GM12878 (cell line): ENCODE measurements around the gene TSHR. TPM values are rescaled to one million over a fixed set of nuclear protein-coding genes. Genes with fewer than 3 reads are reported as not detected.

Source experiments
- ATAC-seq: fragments of 200-7000 bp; cut with Tn5 transposase; 3 replicates; pipeline ENCODE4 v1.9.1; 2020; ENCODE audit warnings: mild to moderate bottlenecking, moderate library complexity
- BruUV-seq: library from RNA; stranded (reverse); fragments of 400-500 nt; replicated peaks from 2 replicates; lab custom pipeline; 2021; lab: Mats Ljungman, UMichigan
- CTCF ChIA-PET: fragments of 300-600 bp; sonication (Branson Sonifier 250); formaldehyde crosslinking; extraction: SDS; loops from one replicate; lab custom pipeline; 2021; ENCODE audit warnings: inconsistent platforms; lab: Yijun Ruan, JAX
- POLR2A ChIA-PET: fragments of 350-600 bp; formaldehyde crosslinking; extraction: SDS; loops from one replicate; lab custom pipeline; 2021; ENCODE audit warnings: inconsistent platforms; lab: Charles Lee
- RAD21 ChIA-PET: fragments of 300-600 bp; sonication (Branson Sonifier 250); formaldehyde crosslinking; loops from one replicate; lab custom pipeline; 2023; ENCODE audit warnings: antibody characterized with exemption; ENCODE audit not compliant: unreplicated experiment; lab: Charles Lee
- SMC1A ChIA-PET: fragments of 300-600 bp; sonication (Branson Sonifier 250); formaldehyde crosslinking; loops from one replicate; lab custom pipeline; 2023; ENCODE audit not compliant: unreplicated experiment, uncharacterized antibody; lab: Charles Lee
- DNase-seq: peaks from one replicate; pipeline ENCODE4 v3.0.0-alpha.2; 2011; ENCODE audit warnings: low read depth, low spot score
- FAIRE-seq: peaks from 3 replicates; lab custom pipeline; 2011; peaks lifted over from hg19 to GRCh38; lab: Jason Lieb, UNC
- H2AFZ ChIP-seq: 2 replicates; pipeline ENCODE4 v1.6.0; 2011; ENCODE audit warnings: low read depth, low read length, control low read depth; ENCODE audit not compliant: control insufficient read depth
- H3K27ac ChIP-seq: 2 replicates; pipeline ENCODE4 v1.5.1; 2011; ENCODE audit warnings: control low read depth; ENCODE audit not compliant: control insufficient read depth, insufficient read depth
- H3K27me3 ChIP-seq, 2 experiments: replicated peaks in 1 of 2; 2 replicates each; pipeline versions ENCODE4 v1.6.0 to v1.6.1; 2011; ENCODE audit warnings: low read length in 1 of 2; ENCODE audit not compliant: control insufficient read depth in 2 of 2, insufficient read depth in 2 of 2
- H3K36me3 ChIP-seq, 2 experiments: 2 replicates each; pipeline ENCODE4 v1.5.1; 2011; ENCODE audit warnings: low read length in 1 of 2; ENCODE audit not compliant: control insufficient read depth in 2 of 2, insufficient read depth in 2 of 2
- H3K4me1 ChIP-seq: 2 replicates; pipeline ENCODE4 v1.6.1; 2011; ENCODE audit warnings: mild to moderate bottlenecking, low read length, moderate library complexity, mixed read lengths; ENCODE audit not compliant: control insufficient read depth, insufficient read depth
- H3K4me2 ChIP-seq: 2 replicates; pipeline ENCODE4 v1.6.0; 2011; ENCODE audit warnings: control low read depth; ENCODE audit not compliant: control insufficient read depth, insufficient read depth
- H3K4me3 ChIP-seq: fragments of 200-600 bp; sonication (generic); 2 replicates; pipeline ENCODE4 v1.5.1; 2016
- H3K79me2 ChIP-seq: 2 replicates; pipeline ENCODE4 v1.6.0; 2011; ENCODE audit warnings: low read length; ENCODE audit not compliant: control insufficient read depth, insufficient read depth
- H3K9ac ChIP-seq: 2 replicates; pipeline ENCODE4 v1.8.0; 2011; ENCODE audit warnings: low read length, control low read depth, mixed read lengths; ENCODE audit not compliant: control insufficient read depth, insufficient read depth
- H3K9me3 ChIP-seq: replicated peaks from 3 replicates; pipeline ENCODE4 v1.5.1; 2011; ENCODE audit warnings: mild to moderate bottlenecking, low read length; ENCODE audit not compliant: control insufficient read depth, insufficient read depth
- H4K20me1 ChIP-seq: 2 replicates; pipeline ENCODE4 v1.6.0; 2011; ENCODE audit not compliant: control insufficient read depth, insufficient read depth
- BCL11A ChIP-seq: IDR thresholded peaks from 2 replicates; pipeline ENCODE4 v1.6.1; 2011; ENCODE audit warnings: low read depth, low read length
- CEBPZ ChIP-seq: fragments of 150-350 bp; IDR thresholded peaks from 2 replicates; pipeline ENCODE4 v1.6.1; 2016; ENCODE audit warnings: low read depth, low read length
- CHD4 ChIP-seq: fragments of 200-600 bp; sonication (generic); IDR thresholded peaks from 2 replicates; pipeline ENCODE4 v1.6.1; 2016; ENCODE audit warnings: mild to moderate bottlenecking
- CREM ChIP-seq: IDR thresholded peaks from 2 replicates; pipeline ENCODE4 v1.6.1; 2014; ENCODE audit warnings: antibody characterized with exemption, low read depth
- HDGF ChIP-seq: fragments of 450-650 bp; IDR thresholded peaks from 2 replicates; pipeline ENCODE4 v1.6.1; 2016; ENCODE audit warnings: antibody characterized with exemption
- IRF3 ChIP-seq: fragments of 450-650 bp; IDR thresholded peaks from 2 replicates; pipeline ENCODE4 v1.6.1; 2014; ENCODE audit warnings: mild to moderate bottlenecking
- NFYA ChIP-seq: IDR thresholded peaks from 2 replicates; pipeline ENCODE4 v1.6.1; 2011; ENCODE audit warnings: low read depth, mild to moderate bottlenecking, low read length, improper control_type of control experiment, borderline replicate concordance
- POLR2AphosphoS5 ChIP-seq: IDR thresholded peaks from 2 replicates; pipeline ENCODE4 v1.6.1; 2011; ENCODE audit warnings: mild to moderate bottlenecking, low read length, inconsistent platforms
- RUNX3 ChIP-seq: IDR thresholded peaks from 2 replicates; pipeline ENCODE4 v1.6.1; 2012; ENCODE audit warnings: low read length, inconsistent platforms
- WGBS: methylation state at CpG from one replicate; pipeline ENCODE4 v1.1.6; 2016; ENCODE audit warnings: low lambda C conversion rate; ENCODE audit not compliant: insufficient replicate concordance, insufficient coverage; ENCODE audit errors: missing lambda C conversion rate; 5-methylcytosine and 5-hydroxymethylcytosine counted together
- in situ Hi-C: fragments of 300-500 bp; cut with MboI; formaldehyde crosslinking; loops from 9 replicates; pipeline ENCODE4 v1.14.3; 2018; ENCODE audit warnings: mixed read lengths
- intact Hi-C: fragments of 100-400 bp; cut with micrococcal nuclease; formaldehyde crosslinking; loops from one replicate; pipeline ENCODE4 v1.14.2; 2022; ENCODE audit not compliant: unreplicated experiment
- polyA plus RNA-seq, 11 experiments: library from polyadenylated mRNA; depleted of rRNA in 4 of 11; unstranded in 6 of 11; stranded (reverse) in 5 of 11; fragments of >200 nt; fragmentation: Nextera tagmentation in 4 of 11; fragmentation: Illumina TruSeq in 1 of 11; extraction: Ambion mirVana in 4 of 11; extraction: Trizol in 1 of 11; gene quantifications; 1 replicate in 1 of 11; 2 replicates in 10 of 11; pipeline versions ENCODE4 v1.2.1 to v1.2.3, GENCODE V29; 2011 to 2016; ENCODE audit warnings: inconsistent platforms in 2 of 11, missing spikeins in 2 of 11, low read depth in 1 of 11
- total RNA-seq, 4 experiments: library from RNA; depleted of rRNA in 3 of 4; stranded (reverse); fragments of >200 nt in 3 of 4; fragmentation: Illumina TruSeq in 1 of 4; extraction: Trizol in 1 of 4; gene quantifications; 2 replicates each; pipeline versions ENCODE4 v1.2.1 to v1.2.3, GENCODE V29; 2013 to 2021

TSHR gene
- total and polyA plus RNA-seq, 10 of the 15 experiments (the other 5 are each of a cell fraction or from before 2014, with no cell fraction given), result 0.06 to 0.31 TPM; not detected in 8

- no peak for TF ChIP-seq CEBPZ
- TF ChIP-seq RUNX3, result no peak
- no peak for TF ChIP-seq POLR2AphosphoS5
Observed at GRCh38 chr14:81103443-81103842, 148.0 kb downstream of the TSHR start (continued).

- FAIRE-seq (no peak), DNase-seq (no peak), ATAC-seq (no peak)
- Histone ChIP-seq H3K79me2 (no peaks in the 10 kb centered on the region), H3K4me2 (no peak overlapping the region), H3K4me3 (no peak overlapping the region), H4K20me1 (no peaks in the 10 kb centered on the region), H3K4me1 (no peaks in the 10 kb centered on the region), H3K36me3 (no peaks in the 10 kb centered on the region), H2AFZ (no peak overlapping the region), H3K27me3 (no peaks in the 10 kb centered on the region), H3K27ac (no peak overlapping the region), H3K9ac (no peak overlapping the region), H3K9me3 (no peaks in the 10 kb centered on the region; the same call in 2 of the 3 replicates)
- RAD21 ChIA-PET, result no interaction called here
- intact Hi-C loops, result no loop called here
- WGBS, result 21% methylated on average over 1 of the region's 1 CpG
- POLR2A ChIA-PET, result no interaction called here
- SMC1A ChIA-PET, result interaction anchor here (0.9 kb wide), 1 partner anchor 14 kb away, joined by 3 read pairs; no protein-coding TSS in a partner anchor
- CTCF ChIA-PET, result no interaction called here
- BruUV-seq, result no TSS peak
- no peak for TF ChIP-seq CHD4
- no peak for TF ChIP-seq NFYA
- TF ChIP-seq BCL11A, result no peak
- no peak for TF ChIP-seq HDGF
- no peak for TF ChIP-seq CREM
- no peak for TF ChIP-seq IRF3
- in situ Hi-C loops, result no loop called here
Observed at GRCh38 chr14:81105378-81105777, 150.0 kb downstream of the TSHR start.
